Stimulated activated CD8-positive, alpha-beta memory T cell treated with anti-CD3 and anti-CD28 coated beads, Interleukin-7, amount 100 ng/mL, for 48 hours (primary cell): ENCODE data around the gene NAGPA.

Source experiments
- DNase-seq, 2 donors: peaks; one replicate each; pipeline ENCODE4 v3.0.0-alpha.2; 2020; ENCODE audit warnings: low read depth in 1 of 2; ENCODE audit errors: extremely low read depth in 1 of 2

Gene NAGPA

DNA sequence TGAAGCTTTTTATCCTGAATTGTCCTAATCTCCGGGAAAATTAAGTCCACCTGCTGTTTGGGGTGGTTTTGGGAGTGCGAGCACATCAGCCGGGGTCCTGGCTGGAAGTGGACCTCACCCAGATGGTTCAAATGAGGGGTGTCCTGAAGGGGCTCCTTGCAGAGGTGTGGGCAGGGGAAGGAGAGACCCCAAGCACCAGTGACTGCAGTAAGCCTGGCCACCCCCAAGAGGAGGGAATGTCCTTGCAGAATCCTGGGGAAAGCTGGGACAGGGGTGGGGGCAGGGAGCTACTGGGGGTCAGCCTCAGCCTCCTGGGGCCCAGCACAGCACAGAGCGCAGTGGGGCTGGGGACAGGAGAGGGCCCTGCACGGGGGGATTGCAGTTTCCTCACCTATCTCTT lies 29.4 kb downstream of the NAGPA start:
- no peak for DNase-seq

DNA sequence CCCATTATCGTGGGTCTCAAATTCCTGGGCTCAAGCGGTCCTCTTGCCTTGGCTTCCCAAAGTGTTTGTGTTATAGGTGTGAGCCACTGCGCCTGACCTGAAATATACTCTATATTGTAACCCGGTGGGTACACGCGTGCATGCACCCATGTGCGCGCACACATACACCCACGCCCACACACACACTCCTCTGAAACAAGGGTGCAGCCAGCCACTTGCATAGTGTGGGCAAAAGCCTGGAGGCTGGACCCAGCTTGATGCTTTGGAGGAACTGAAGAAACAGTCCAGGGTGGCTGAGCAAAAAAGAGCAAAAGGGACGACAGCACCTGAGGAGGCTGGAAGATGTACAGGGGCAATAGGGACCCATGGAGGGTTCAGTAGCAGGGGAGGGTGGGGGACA lies 29.9 kb downstream of the NAGPA start:
- DNase-seq: no peak

DNA sequence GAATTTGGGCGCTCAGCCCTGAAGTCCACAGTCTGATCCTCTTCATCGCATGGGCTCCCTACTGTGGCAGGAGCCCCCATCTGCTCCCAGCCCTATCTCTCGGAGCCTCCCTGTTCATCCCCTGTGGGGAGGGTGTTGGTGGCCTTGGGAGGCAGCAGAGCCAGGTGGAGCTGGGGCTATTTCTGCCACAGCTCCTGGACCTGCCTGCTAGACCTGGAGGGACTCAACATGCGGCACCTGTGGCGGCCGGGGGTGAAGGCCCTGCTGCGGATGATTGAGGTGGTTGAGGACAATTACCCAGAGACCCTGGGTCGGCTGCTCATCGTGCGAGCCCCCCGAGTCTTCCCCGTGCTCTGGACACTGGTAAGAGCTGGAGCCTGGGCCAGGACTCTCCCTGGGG lies 30.5 kb downstream of the NAGPA start:
- DNase-seq: no peak

DNA sequence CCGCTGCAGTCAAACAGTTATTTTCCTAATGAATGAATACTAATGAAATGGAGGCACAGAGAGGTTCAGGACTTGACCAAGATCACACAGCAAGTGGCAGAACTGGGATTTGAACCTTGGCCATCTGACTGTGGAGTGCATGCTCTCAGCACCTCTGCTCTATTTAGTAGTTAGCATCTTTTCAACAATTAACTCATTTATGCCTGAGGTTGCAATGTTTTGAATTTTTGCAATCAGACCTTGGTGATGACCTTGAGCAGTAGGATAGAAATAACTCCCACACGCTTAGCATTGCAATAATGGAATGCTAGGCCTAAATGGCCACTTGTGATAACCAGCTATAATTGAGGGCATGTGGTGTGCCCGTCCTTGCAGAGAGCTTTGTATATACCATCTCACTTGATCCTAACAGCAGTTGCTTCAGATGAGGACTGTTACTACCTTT lies 31.0 kb downstream of the NAGPA start:
- no peak for DNase-seq

DNA sequence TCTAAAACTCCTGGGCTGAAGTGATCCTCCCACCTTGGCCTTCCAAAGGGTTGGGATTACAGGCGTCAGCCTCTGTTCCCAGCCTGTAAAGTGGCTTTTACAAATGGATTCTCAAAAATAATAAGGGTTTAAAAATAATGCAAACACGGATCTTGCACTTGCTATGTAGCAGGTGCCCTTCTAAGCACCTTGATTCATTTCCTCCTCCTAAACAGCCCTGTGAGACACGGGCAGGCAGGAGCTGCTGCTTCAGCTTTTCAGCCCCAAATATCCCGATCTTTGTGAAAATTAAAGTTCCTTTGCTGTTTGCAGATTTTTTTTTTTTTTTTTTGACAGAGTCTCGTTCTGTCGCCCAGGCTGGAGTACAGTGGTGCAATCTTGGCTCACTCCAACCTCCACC lies 31.7 kb downstream of the NAGPA start:
- DNase-seq: no peak

DNA sequence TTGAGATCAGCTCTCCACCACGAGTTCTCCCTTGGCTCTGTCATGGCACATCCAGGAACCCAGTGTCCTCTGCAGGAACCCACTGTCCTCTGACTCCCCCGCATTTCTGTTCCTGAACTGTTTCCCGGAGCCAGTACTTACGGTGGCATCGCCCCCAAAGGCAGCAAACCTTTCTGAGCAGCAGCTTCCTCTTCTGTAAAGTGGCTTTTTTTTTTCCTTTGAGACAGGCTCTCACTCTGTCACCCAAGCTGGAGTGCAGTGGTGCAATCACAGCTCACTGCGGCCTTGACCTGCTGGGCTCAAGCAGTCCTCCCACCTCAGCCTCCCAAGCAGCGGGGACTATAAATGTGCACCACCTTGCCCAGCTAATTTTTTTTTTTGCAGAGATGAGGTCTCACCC lies 32.2 kb downstream of the NAGPA start:
- DNase-seq: no peak

DNA sequence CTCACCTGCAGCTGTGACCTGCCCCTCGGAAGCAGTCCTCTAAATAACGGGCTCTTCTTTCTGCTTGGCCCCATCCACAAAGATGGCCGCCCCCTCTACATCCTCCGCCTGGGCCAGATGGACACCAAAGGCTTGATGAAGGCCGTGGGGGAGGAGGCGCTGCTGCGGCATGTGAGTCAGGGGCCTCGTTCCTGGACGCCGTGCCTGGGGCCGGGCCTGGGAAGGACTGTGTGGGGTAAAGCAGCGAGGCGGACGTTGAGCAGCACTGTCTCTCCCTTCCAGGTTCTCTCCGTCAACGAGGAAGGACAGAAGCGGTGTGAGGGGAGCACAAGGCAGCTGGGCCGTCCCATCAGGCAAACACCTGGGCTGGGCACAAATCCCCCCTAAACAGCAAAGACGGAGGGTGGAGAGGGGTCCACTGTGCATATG lies 33.1 kb downstream of the NAGPA start:
- DNase-seq: no peak

DNA sequence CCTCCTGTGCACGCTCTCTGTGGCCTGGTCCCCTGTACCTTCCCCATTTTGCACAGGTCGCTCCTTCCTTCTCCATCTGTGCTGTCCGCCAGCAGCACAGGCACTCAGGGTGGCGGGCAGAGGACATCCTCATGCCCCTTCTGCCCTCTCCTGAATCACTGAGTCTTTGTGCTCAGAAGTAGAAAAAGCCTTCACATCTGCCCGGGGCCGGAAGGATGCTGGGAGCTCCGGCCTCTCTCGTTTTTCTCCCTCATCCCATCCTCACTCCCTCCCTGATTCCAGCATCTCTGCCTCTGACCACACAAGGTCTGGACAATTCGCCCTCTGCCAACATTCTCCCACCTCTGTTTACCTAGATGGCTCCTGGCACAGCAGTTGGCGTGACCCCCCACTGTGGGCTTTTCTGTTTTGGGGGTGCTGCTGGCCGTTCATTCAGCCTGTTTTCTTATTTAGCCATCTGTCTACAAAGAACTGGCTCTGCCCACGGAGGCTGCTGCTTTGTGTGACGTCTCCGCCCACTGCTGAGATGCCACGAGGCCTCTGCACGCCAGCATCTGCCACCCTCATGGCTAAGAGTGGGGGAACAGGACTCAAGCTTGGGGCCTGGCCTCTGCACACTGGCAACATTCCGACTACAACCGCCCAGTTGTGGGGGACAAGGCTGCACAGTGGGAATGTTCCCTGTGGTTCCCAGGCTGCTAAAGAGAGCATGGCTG lies 38.9 kb downstream of the NAGPA start:
- no peak for DNase-seq

DNA sequence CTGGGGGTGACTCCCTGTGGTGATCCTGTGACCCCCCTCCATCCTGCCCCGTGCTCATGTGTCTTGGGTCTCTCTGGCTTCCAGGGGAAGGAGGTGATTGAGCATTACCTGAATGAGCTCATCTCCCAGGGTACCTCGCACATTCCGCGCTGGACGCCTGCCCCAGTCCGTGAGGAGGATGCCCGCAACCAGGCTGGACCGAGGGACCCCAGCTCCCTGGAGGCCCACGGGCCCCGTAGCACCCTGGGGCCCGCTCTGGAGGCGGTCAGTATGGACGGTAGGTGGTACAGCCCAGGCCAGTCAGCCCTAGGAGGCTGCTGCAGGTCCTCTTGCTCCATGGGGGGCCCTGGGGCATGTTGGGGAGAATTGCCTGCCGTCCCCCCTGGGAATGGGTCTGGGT lies 42.0 kb downstream of the NAGPA start:
- no peak for DNase-seq

DNA sequence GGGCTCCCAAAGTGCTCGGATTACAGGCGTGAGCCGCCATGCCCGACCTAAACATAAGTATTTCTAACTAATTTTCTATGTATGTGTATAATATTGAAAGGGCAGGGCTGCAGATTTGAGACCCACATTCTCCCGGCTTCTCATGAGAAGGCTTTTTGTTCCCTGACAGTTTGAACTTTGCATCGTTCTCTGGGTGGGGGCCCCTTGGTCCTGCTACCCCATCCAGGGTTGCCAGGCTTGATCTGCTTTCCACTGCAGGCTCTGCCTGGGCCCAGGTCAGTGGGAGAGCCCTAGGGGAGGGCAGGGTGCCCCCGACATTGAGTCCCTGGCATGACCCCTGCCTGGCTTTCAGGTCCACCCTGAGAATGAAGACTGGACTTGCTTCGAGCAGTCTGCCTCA lies 43.3 kb downstream of the NAGPA start:
- DNase-seq: no peak

DNA sequence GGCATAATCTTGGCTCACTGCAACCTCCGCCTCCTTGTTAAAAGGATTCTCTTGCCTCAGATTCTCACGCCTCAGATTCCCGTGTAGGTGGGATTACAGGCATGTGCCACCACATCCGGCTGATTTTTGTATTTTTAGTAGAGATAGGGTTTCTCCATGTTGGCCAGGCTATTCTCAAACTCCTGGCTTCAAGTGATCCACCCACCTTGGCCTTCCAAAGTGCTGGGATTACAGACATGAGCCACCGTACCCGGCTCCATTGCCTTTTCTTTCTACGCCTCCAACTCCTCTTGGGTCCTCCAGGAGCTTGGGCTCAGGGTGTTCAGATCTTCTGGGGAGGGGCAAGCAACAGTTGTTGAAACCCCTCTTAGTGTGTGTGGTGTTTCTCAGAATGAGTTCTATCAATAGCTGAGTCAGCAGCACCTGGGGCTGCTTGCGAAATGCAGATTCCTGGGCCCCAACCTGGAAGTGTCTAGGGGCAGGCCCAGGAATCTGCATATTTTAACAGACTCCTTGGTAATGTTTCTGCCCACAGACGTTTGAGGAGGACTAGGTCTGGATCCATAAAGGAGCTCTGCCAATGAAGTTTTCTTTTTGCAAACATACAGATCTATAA lies 44.2 kb downstream of the NAGPA start:
- DNase-seq: no peak

DNA sequence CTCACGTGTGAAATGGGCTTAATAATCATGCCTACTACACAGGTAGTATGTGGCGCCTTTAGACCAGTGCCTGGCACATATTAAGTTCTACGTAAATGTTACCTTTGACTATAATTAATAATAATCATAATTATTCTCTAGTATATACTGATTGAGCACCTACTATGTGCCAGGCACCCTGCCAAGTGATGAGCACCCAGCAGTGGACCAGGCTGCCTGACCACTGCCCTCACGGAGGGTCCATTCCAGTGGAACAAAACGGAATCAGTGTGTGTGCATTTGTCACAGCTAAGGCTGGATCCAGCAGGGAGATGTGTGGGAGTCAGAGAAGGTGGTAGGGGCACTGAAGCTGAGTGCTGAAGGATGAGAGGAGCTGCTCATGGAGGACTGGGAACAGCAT lies 45.1 kb downstream of the NAGPA start:
- DNase-seq: no peak

DNA sequence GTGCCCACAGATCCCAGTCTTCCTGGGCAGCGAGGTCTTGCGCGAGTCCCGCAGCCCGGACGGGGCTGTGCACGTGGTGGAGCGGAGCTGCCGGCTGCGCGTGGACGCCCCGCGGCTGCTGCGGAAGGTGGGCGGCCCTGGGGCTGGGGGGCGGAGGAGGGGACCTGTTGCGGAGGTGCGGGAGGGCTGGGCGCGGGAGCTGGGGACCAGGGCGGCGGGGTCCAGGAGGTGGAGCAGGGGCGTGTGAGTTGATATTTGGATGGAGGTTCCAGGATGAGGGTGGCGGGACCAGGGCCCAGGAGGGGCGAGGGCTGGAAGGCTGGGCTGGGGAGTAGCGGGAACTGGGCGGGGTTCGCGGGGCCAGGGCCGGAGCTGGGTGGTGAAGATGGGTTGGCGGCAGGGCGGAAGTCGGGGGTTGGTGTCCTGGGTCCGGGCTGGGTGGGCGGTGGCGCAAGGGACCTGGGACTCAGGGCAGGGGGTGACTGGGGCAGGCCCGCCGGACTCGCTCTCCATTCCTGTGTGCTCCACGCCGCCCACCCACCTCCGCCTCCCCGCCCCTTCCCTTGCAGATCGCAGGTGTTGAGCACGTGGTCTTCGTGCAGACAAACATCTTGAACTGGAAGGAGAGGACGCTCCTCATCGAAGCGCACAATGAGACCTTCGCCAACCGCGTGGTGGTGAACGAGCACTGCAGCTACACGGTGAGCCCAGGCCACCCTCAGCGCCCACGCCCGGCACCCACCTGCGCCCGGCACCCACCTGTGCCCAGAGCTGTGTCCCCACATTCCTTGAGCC lies 46.0 kb downstream of the NAGPA start:
- DNase-seq: no peak

DNA sequence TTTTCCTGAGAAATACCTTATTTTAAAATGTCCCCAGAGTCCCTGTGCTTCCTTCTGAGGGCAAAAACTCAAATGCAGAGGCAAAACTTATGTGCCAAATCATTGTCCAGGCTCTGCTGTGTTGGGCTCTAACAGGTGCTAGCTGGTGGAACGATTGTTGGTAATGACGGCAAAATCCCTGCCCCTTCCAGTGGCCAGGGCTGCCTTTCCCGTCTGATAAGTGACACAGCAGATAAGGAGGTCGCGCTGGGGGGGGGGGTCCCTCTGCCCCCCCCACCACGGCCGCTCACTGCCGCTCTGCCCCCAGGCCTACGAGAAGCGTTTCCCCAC lies 46.5 kb downstream of the NAGPA start:
- DNase-seq: no peak

DNA sequence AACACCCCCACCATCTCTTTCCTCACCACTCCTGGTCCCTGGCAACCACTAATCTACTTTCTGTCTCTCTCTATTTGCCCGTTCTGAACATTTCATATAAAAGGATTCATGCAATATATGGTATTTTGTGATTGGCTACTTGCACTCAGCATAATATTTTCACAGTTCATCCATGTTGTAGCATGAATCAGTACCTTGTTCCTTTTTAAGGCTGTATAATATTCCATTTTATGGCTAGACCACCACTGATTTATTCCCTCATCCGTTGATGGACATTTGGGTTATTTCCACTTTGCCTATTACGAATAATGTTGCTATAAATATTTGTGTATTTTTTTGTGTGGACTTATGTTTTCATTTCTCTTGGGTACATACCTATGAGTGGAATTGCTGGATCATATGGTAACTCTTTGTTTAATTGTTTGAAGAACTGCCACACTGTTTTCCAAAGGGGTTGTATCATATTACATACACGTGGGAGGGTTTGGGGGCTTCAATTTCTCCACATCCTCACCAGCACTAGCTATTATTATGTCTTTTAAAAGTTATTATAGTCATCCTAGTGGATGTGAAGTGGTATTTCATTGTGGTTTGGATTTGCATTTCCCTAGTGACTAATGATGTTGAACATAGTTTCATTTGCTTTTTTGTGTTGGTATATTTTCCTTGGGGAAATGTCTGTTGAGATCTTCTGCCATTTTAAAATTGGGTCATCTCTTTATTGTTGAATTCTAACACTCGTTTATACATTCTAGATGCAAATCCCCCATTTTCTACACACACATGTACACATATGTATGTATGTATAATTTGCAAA lies 49.4 kb downstream of the NAGPA start:
- DNase-seq: no peak

DNA sequence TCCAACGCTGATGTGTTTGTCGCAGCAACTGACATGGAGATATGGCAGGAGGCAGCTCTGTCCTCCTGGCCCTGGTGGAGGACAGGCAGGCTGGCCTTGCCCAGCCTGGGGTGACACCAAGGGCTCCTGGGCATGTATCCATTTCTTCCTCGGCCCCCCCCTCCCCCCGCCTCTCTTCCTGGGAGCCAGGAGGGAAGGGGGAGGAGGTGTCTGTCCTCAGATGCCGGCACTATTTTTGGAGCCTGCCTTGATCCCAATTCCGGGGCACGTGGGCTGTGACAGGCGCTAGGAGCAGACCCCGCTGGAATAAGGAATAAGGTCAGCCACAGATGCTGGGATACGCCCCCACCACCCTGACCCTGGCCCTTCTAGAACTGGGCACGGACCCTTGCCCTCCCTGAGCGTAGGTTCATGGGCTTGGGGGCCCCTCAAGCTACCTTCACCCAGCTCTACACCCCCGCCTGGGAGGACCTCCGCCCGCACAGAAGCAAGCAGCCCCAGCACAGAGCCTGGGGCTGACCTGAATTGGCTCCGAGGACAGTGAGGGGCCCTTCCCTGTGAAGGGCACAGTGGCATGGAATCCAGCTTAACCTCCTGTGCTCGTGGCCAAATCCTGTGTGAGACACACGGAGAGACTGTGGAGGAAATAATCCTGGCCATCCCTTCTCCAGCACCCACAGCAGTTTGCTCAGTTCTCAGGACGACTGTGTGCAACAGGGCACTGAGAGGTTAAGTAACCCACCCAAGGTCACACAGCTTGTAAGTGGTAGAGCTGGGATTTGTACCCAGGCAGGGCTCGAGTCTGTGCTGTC lies 51.5 kb downstream of the NAGPA start:
- DNase-seq: no peak

DNA sequence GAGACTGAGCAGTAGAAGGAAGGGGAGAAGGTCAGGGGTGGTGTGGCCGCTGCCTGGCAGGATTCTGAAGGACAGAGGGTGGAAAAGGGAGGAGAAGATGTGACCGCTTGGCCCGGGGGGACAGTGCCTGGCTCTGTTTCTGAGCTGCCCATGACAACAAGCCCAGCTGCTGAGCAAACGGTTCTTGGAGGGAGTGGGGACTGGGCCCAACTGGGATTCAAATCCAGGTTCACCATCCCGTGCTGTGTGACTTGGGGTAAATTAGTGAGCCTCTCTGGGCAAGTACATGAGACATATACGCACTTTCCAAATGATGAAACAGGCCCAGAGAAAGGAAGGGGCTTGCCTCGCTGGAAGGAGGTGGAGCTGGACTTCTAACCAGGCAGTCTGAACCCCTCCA lies 52.3 kb downstream of the NAGPA start:
- no peak for DNase-seq

DNA sequence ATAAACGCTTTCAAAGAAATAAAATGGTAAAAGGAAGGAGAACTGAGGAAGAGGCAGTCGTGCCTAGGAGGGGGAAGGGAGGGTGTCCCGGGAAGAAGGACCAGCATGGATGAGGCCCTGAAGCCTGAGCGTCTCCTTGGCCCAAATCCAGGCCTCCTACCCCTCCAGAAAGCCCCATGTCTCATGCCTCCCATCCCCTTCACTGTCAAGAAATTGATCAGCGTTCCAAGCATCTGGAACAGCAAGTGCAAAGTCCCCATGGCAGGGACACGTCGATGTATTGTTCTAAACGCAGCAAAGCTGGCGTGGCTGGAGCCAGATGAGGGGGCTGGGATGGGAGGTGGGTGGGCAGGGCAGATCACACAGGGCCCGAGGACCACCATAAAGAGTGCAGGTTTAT lies 53.0 kb downstream of the NAGPA start:
- DNase-seq: no peak

DNA sequence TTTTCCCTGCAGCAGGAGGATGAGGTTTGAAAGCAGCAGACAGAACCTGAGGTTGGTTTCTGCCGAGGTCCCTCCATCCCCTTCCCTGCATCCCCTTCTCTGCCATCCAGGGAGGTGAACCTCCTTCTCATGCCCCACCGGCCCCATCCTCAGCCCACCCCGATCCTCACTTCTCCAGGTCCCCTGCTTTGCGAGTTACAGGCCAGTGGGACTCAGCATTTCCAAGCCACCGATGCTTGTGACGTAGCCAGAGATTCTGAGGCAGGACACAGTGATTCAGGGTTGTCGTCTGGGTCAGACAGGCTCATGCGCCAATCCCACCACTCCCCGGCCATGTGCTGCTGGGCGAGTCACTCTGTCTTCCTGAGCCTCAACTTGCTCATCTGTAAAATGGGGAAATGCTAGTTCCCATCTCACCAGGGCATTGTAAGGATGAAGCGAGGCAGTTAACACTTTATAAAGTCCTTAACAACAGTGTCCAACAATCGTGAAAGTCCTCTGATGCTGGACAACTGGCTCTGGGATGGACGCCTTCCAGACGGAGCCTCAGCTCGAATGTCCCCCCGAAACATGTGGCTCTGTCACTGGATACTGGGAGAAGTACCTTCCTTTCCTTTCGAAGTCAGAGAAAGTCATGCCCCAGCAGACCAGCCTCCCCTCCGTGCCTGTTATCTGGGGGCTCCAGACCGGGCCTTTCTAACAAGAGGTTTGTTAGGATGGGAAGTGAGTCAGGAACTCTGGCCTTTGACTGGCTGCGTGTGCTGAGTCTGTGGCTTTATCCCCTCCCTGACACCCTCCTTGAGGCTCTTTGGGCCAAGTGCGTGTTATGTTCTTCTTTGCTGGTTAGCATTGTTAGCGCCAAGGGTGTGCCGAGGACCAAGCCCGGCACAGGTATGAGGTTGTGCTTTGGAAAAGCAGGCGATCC lies 53.7 kb downstream of the NAGPA start:
- DNase-seq: no peak
